ENCODE results near the gene TEP1. TPM values are rescaled to one million over a fixed set of nuclear protein-coding genes. Genes with fewer than 3 reads are reported as not detected.

TEP1 gene
- total and polyA plus RNA-seq, 10 of the 15 experiments (the other 5 are each of a cell fraction or from before 2014, with no cell fraction given), result 3.3 to 29.7 (median 16.8) TPM

GRCh38 chr14:20454516-20455354, 41.4 kb upstream of the TEP1 start, which contains the start of the genes APEX1 and OSGEP (continued):
- TF ChIP-seq, protein P1, sequence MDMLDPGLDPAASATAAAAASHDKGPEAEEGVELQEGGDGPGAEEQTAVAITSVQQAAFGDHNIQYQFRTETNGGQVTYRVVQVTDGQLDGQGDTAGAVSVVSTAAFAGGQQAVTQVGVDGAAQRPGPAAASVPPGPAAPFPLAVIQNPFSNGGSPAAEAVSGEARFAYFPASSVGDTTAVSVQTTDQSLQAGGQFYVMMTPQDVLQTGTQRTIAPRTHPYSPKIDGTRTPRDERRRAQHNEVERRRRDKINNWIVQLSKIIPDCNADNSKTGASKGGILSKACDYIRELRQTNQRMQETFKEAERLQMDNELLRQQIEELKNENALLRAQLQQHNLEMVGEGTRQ (IDR thresholded peaks at IDR 0.05; ENCODE audit: borderline replicate concordance, low read depth, low read length), result peak; percentile 100
- TF ChIP-seq BCL3 (IDR thresholded peaks at IDR 0.05; ENCODE audit: borderline replicate concordance, insufficient read depth, low read depth, low read length, poor library complexity, severe bottlenecking) (no peak), HCFC1 (IDR thresholded peaks at IDR 0.05; ENCODE audit: low read length) (peak; percentile 68), IKZF1 (conservative IDR thresholded peaks at IDR 0.05) (peak; percentile 83), SIX5 (IDR thresholded peaks at IDR 0.05; ENCODE audit: low read depth, low read length, severe bottlenecking) (peak; percentile 31), MYB (IDR thresholded peaks at IDR 0.05; ENCODE audit: borderline replicate concordance, low read depth, low read length) (peak; percentile 99), CUX1 (IDR thresholded peaks at IDR 0.05; ENCODE audit: insufficient replicate concordance, low read depth, low read length) (no peak), DPF2 (IDR thresholded peaks at IDR 0.05) (no peak; the same call in none of the 2 replicates), ATF2 (IDR thresholded peaks at IDR 0.05; ENCODE audit: low read length) (0 out of 2 replicates have a peak, but pooled peaks have one; percentile 18), IKZF2 (IDR thresholded peaks at IDR 0.05) (peak in 1 of 2 experiments; percentile 58; a peak in 3 of 4 replicates)
- TF ChIP-seq, protein P2, sequence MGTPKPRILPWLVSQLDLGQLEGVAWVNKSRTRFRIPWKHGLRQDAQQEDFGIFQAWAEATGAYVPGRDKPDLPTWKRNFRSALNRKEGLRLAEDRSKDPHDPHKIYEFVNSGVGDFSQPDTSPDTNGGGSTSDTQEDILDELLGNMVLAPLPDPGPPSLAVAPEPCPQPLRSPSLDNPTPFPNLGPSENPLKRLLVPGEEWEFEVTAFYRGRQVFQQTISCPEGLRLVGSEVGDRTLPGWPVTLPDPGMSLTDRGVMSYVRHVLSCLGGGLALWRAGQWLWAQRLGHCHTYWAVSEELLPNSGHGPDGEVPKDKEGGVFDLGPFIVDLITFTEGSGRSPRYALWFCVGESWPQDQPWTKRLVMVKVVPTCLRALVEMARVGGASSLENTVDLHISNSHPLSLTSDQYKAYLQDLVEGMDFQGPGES (IDR thresholded peaks at IDR 0.05), result peak; percentile 89
- TF ChIP-seq, protein P3, sequence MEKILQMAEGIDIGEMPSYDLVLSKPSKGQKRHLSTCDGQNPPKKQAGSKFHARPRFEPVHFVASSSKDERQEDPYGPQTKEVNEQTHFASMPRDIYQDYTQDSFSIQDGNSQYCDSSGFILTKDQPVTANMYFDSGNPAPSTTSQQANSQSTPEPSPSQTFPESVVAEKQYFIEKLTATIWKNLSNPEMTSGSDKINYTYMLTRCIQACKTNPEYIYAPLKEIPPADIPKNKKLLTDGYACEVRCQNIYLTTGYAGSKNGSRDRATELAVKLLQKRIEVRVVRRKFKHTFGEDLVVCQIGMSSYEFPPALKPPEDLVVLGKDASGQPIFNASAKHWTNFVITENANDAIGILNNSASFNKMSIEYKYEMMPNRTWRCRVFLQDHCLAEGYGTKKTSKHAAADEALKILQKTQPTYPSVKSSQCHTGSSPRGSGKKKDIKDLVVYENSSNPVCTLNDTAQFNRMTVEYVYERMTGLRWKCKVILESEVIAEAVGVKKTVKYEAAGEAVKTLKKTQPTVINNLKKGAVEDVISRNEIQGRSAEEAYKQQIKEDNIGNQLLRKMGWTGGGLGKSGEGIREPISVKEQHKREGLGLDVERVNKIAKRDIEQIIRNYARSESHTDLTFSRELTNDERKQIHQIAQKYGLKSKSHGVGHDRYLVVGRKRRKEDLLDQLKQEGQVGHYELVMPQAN (conservative IDR thresholded peaks at IDR 0.05), result peak; percentile 97
- TF ChIP-seq, protein P4, sequence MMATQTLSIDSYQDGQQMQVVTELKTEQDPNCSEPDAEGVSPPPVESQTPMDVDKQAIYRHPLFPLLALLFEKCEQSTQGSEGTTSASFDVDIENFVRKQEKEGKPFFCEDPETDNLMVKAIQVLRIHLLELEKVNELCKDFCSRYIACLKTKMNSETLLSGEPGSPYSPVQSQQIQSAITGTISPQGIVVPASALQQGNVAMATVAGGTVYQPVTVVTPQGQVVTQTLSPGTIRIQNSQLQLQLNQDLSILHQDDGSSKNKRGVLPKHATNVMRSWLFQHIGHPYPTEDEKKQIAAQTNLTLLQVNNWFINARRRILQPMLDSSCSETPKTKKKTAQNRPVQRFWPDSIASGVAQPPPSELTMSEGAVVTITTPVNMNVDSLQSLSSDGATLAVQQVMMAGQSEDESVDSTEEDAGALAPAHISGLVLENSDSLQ (IDR thresholded peaks at IDR 0.05), result peak; percentile 68
